RWPE1 (cell line): ENCODE measurements around the gene SLC6A5.

Experiments used
- CTCF ChIA-PET: fragments of 350-600 bp; sonication (Branson Sonifier 250); formaldehyde crosslinking; extraction: SDS; loops from one replicate; lab custom pipeline; 2021; lab: Yijun Ruan, JAX
- POLR2A ChIA-PET: fragments of 400-600 bp; formaldehyde crosslinking; extraction: SDS; loops from one replicate; lab custom pipeline; 2020; ENCODE audit warnings: antibody characterized with exemption; ENCODE audit not compliant: low non-redundant PET; lab: Yijun Ruan, JAX
- DNase-seq: peaks from one replicate; pipeline ENCODE4 v3.0.0; 2012; ENCODE audit warnings: low spot score
- H3K27ac ChIP-seq: fragments of 450-650 bp; 2 replicates; pipeline ENCODE4 v1.5.1; 2017
- TF ChIP-seq, protein P1 (sequence below): fragments of 450-650 bp; conservative IDR thresholded peaks from 2 replicates; pipeline ENCODE4 v1.5.1; 2017; ENCODE audit warnings: low read depth, mild to moderate bottlenecking

Gene SLC6A5

DNA sequence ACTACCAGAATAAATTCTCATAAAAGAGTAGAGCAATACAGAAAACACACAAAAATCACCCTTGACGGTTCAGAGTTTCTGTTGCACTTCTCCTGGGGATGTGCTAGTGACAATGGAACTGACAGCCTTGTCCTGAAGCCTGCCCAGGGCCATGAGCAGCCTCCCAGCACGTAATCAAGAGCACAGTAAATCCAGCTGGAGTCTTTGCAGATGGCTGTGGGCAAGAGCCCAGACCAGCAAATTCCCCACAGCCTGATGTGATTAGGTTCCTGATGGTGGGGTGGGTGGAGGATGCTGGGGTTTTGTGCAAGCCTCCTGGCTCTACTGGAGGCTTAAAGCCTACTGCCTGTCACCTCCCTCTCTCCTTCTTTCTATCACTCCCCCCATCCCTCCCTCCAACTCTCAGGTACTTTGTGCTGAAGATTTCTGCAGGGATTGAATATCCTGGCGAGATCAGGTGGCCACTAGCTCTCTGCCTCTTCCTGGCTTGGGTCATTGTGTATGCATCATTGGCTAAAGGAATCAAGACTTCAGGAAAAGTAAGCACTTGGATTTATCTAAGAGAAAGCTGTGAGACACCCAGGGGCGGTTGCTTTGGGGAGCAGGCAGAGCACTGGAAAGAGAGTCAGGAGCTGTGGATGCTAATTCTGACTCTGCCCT, 18.1 kb downstream of the SLC6A5 start:
- H3K27ac ChIP-seq = no peak overlapping the region
- no peak for DNase-seq
- ChIA-PET POLR2A (no interaction called here), CTCF (no interaction called here)
- TF ChIP-seq, protein P1, sequence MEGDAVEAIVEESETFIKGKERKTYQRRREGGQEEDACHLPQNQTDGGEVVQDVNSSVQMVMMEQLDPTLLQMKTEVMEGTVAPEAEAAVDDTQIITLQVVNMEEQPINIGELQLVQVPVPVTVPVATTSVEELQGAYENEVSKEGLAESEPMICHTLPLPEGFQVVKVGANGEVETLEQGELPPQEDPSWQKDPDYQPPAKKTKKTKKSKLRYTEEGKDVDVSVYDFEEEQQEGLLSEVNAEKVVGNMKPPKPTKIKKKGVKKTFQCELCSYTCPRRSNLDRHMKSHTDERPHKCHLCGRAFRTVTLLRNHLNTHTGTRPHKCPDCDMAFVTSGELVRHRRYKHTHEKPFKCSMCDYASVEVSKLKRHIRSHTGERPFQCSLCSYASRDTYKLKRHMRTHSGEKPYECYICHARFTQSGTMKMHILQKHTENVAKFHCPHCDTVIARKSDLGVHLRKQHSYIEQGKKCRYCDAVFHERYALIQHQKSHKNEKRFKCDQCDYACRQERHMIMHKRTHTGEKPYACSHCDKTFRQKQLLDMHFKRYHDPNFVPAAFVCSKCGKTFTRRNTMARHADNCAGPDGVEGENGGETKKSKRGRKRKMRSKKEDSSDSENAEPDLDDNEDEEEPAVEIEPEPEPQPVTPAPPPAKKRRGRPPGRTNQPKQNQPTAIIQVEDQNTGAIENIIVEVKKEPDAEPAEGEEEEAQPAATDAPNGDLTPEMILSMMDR = no peak

DNA sequence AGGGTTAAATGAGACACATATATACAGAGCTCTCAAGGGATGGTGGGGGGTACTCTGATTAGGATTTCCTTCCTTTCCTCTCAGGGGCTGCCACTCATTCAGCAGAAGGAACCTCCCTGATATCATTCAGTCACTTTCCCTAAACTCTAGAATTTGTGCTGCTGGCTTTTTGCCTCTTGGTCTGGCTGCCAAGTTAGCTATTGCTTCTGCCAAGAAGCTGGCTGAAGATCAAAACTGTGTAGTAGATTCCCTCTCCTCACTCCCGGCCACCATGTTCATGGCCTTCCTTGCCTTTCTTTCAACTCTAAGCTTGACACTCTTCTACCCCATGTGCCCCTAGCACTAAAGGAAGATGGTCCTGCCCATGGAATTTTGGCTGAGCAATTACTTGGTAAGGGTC, 18.7 kb downstream of the SLC6A5 start:
- ChIA-PET CTCF (no interaction called here), POLR2A (no interaction called here)
- no peak overlapping the region for H3K27ac ChIP-seq
- TF ChIP-seq, protein P1 = no peak
- DNase-seq = no peak

DNA sequence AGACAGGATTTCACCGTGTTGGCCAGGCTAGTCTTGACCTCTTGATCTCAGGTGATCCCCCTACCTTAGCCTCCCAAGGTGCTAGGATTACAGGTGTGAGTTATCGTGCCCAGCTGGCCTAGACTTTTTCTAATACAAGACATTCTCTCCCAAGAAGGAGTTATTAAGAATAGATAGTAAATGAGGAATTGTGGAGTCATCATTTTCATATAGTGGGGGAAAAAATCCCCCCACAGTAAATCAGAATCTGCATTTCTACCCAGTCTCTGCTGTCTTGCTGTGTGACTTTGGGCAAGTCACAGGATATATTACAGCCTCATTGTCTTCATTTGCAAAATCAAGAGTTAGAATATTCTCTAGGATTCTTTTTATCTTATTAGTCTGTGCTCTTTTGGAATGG, 21.6 kb downstream of the SLC6A5 start:
- DNase-seq = no peak
- CTCF ChIA-PET = no interaction called here
- TF ChIP-seq, protein P1 = no peak
- POLR2A ChIA-PET = no interaction called here
- H3K27ac ChIP-seq = no peak overlapping the region

DNA sequence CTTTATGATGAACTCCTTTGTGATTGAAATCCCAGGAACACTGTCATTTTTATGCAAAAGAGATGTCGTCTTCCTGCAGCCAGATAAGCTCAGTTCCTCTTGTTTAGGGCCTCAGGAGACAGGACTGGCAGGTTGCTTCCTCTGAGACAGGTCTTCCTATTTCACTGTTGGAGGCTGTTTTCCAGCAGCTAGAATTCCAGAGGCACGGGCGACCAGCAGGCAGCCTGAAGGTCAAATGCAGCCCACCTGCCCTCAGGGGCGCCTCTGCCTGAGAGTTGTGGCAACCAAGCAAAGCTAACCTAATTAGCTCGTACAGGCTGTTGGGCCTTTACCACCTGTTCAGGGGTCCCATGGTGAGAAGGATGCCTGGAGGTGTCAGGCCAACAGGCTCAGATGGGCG, 22.3 kb downstream of the SLC6A5 start:
- DNase-seq = no peak
- POLR2A ChIA-PET = no interaction called here
- CTCF ChIA-PET = no interaction called here
- H3K27ac ChIP-seq = no peak overlapping the region
- TF ChIP-seq, protein P1 = no peak

DNA sequence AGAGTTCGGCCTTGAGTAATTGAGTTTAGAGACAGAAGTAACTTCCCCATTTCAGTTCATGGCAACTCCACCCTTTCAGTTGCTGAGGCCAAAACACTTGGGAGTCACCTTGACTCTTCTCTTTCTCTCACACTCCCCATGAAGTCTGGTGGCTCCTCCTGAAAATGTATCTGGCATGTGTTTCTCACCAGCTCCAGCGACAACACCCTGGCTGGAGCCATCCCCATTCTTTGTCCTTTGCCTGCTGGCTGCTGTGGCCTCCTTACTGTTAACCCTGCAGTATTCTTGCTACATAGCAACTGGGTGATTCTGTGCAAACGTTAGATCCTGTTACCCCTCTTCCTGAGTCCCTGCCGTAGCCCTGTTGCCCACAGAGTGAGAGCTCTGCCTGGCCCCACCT, 23.8 kb downstream of the SLC6A5 start:
- no peak overlapping the region for H3K27ac ChIP-seq
- TF ChIP-seq, protein P1 = no peak
- no peak for DNase-seq
- CTCF ChIA-PET = interaction anchor here (0.5 kb wide), 1 partner anchor 119 kb away, joined by 3 read pairs; no protein-coding TSS in a partner anchor
- POLR2A ChIA-PET = no interaction called here

DNA sequence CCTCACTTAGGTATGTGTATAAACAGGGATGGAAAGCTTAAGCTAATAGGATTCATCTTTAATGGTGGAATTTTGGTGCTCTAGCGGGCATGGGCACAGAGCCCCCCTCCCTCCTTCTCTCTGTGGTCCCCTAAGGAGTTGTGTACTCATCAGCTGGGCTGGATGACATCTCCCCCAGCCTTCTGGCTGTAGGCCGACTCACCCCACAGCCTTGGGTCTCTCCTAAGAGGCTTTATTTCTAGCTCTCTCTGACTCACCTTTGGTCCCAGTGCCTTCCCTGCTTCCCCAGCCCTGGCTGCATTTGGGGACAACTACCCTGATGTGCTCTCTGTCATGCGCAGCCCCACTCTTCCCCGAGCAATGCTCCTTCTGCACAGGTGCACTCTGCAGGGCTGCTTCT, 26.9 kb downstream of the SLC6A5 start:
- TF ChIP-seq, protein P1 = no peak
- CTCF ChIA-PET = interaction anchor here (1.2 kb wide), 1 partner anchor 16 kb away, joined by 3 read pairs; no protein-coding TSS in a partner anchor
- DNase-seq = no peak
- POLR2A ChIA-PET = no interaction called here
- H3K27ac ChIP-seq = no peak overlapping the region
